CD14-positive monocyte (primary cell): ENCODE results near the gene LRIG1. TPM values are rescaled to one million over a fixed set of nuclear protein-coding genes. Genes with fewer than 3 reads are reported as not detected.

Experiments
- DNase-seq, 3 donors: peaks; one replicate each; pipeline ENCODE4 v3.0.0-alpha.2; 2011 to 2022
- H2AFZ ChIP-seq: 2 replicates; pipeline ENCODE4 v1.6.0; 2012; ENCODE audit warnings: mild to moderate bottlenecking, low read depth, low read length, inconsistent platforms; ENCODE audit not compliant: insufficient read depth, poor library complexity, severe bottlenecking
- H3K27ac ChIP-seq, 2 donors: 1 replicate in 1 of 2; 2 replicates in 1 of 2; pipeline ENCODE4 v1.5.1; 2012 to 2013; ENCODE audit warnings: low read length in 2 of 2, control low read depth in 1 of 2, inconsistent platforms in 1 of 2, low read depth in 1 of 2, mild to moderate bottlenecking in 1 of 2
- H3K27me3 ChIP-seq, 2 donors: one replicate each; pipeline versions ENCODE4 v1.6.0 to v1.6.1; 2011 to 2013; ENCODE audit warnings: low read length in 2 of 2; ENCODE audit not compliant: control insufficient read depth in 2 of 2, insufficient read depth in 2 of 2
- H3K36me3 ChIP-seq, 2 donors: replicated peaks in 1 of 2; 1 replicate in 1 of 2; 2 replicates in 1 of 2; pipeline versions ENCODE4 v1.5.1 to v1.6.1; 2012 to 2013; ENCODE audit warnings: low read length in 2 of 2, control low read depth in 1 of 2, inconsistent platforms in 1 of 2, mild to moderate bottlenecking in 1 of 2; ENCODE audit not compliant: insufficient read depth in 2 of 2, control insufficient read depth in 1 of 2
- H3K4me1 ChIP-seq, 2 donors: 1 replicate in 1 of 2; 2 replicates in 1 of 2; pipeline versions ENCODE4 v1.5.1 to v1.6.1; 2012 to 2013; ENCODE audit warnings: low read length in 2 of 2, control low read depth in 1 of 2, inconsistent platforms in 1 of 2, mild to moderate bottlenecking in 1 of 2, moderate library complexity in 1 of 2; ENCODE audit not compliant: insufficient read depth in 2 of 2, control insufficient read depth in 1 of 2
- H3K4me2 ChIP-seq: replicated peaks from 2 replicates; pipeline ENCODE3; 2012; ENCODE audit warnings: low read length, moderate library complexity, mild to moderate bottlenecking; ENCODE audit not compliant: poor library complexity, severe bottlenecking; ENCODE audit errors: extremely low read depth
- H3K4me3 ChIP-seq, 3 experiments: fragments of 200-600 bp in 1 of 3; sonication (generic) in 1 of 3; replicated peaks in 1 of 3; 1 replicate in 2 of 3; 2 replicates in 1 of 3; pipeline ENCODE4 v1.5.1; 2011 to 2013; ENCODE audit warnings: low read length in 3 of 3, mild to moderate bottlenecking in 3 of 3, control low read depth in 2 of 3, low read depth in 2 of 3, inconsistent platforms in 1 of 3, moderate library complexity in 1 of 3
- H3K79me2 ChIP-seq: 2 replicates; pipeline ENCODE4 v1.6.0; 2012; ENCODE audit warnings: mild to moderate bottlenecking, control low read depth, inconsistent platforms, low read length, moderate library complexity; ENCODE audit not compliant: insufficient read depth
- H3K9ac ChIP-seq: 2 replicates; pipeline ENCODE4 v1.6.0; 2017; ENCODE audit warnings: low read length, mild to moderate bottlenecking; ENCODE audit not compliant: insufficient read depth, poor library complexity, severe bottlenecking
- H3K9me3 ChIP-seq, 2 donors: replicated peaks in 1 of 2; 1 replicate in 1 of 2; 2 replicates in 1 of 2; pipeline versions ENCODE4 v1.5.1 to v1.6.1; 2012 to 2013; ENCODE audit warnings: low read length in 2 of 2, control low read depth in 1 of 2; ENCODE audit not compliant: control insufficient read depth in 1 of 2, insufficient read depth in 1 of 2
- H4K20me1 ChIP-seq: 2 replicates; pipeline ENCODE4 v1.6.0; 2012; ENCODE audit warnings: mild to moderate bottlenecking, low read length, control low read depth, moderate library complexity; ENCODE audit not compliant: insufficient read depth
- H3K27ac Mint-ChIP-seq, 7 donors: one replicate each; pipeline ENCODE4 v1.8.0; 2020; ENCODE audit warnings: mild to moderate bottlenecking in 7 of 7, mixed read lengths in 7 of 7, moderate library complexity in 6 of 7, inconsistent platforms in 2 of 7
- H3K27me3 Mint-ChIP-seq, 3 donors: one replicate each; pipeline ENCODE4 v1.8.0; 2021 to 2022; ENCODE audit warnings: low read depth in 3 of 3, mild to moderate bottlenecking in 3 of 3, mixed read lengths in 3 of 3, moderate library complexity in 3 of 3, inconsistent platforms in 1 of 3
- H3K36me3 Mint-ChIP-seq, 2 donors: one replicate each; pipeline ENCODE4 v1.8.0; 2020; ENCODE audit warnings: mixed read lengths in 2 of 2, inconsistent platforms in 1 of 2, mild to moderate bottlenecking in 1 of 2
- H3K4me1 Mint-ChIP-seq: one replicate; pipeline ENCODE4 v1.8.0; 2020; ENCODE audit warnings: mild to moderate bottlenecking, mixed read lengths
- H3K4me3 Mint-ChIP-seq, 2 donors: one replicate each; pipeline ENCODE4 v1.8.0; 2020; ENCODE audit warnings: mild to moderate bottlenecking in 2 of 2, mixed read lengths in 2 of 2, moderate library complexity in 1 of 2
- H3K9me3 Mint-ChIP-seq, 7 donors: one replicate each; pipeline ENCODE4 v1.8.0; 2020 to 2022; ENCODE audit warnings: mixed read lengths in 7 of 7, mild to moderate bottlenecking in 6 of 7, moderate library complexity in 6 of 7, inconsistent platforms in 2 of 7
- WGBS: methylation state at CpG from one replicate; pipeline ENCODE4 v1.1.5; 2013; ENCODE audit warnings: missing lambda C conversion rate; ENCODE audit not compliant: insufficient coverage; 5-methylcytosine and 5-hydroxymethylcytosine counted together
- intact Hi-C, 2 donors: fragments of 100-400 bp; cut with micrococcal nuclease; formaldehyde crosslinking; loops; one replicate each; pipeline versions ENCODE4 v1.15.0 to v1.15.1; 2023
- polyA plus RNA-seq, 3 donors: library from polyadenylated mRNA; depleted of rRNA in 1 of 3; unstranded in 2 of 3; stranded (reverse) in 1 of 3; fragments of 300-500 nt in 2 of 3; fragments of >200 nt in 1 of 3; fragmentation: Illumina TruSeq in 2 of 3; gene quantifications; 1 replicate in 2 of 3; 2 replicates in 1 of 3; pipeline ENCODE4 v1.2.3, GENCODE V29; 2012 to 2021
- TF ChIP-seq, protein P1 (sequence below): fragments of 200-600 bp; IDR thresholded peaks from one replicate; pipeline ENCODE4 v1.8.0; 2022; ENCODE audit warnings: antibody characterized with exemption, mild to moderate bottlenecking

The LRIG1 gene
- polyA plus RNA-seq, 3 donors, result 0.82 to 1.9 (median 1.0) TPM

GRCh38 chr3:66486202-66486601 is 14.6 kb downstream of the LRIG1 start:
- Histone ChIP-seq H3K27ac (no peak overlapping the region), H2AFZ (no peak overlapping the region), H3K9me3 (no peaks in the 10 kb centered on the region), H3K4me1 (peaks cover 4 to 7% of the 10 kb centered on the region in 2 donors), H3K4me2 (no peak overlapping the region), H3K4me3 (no peak overlapping the region), H3K36me3 (no peaks in the 10 kb centered on the region), H4K20me1 (no peaks in the 10 kb centered on the region), H3K27me3 (no peaks in the 10 kb centered on the region), H3K79me2 (no peaks in the 10 kb centered on the region), H3K9ac (no peak overlapping the region)
- TF ChIP-seq, protein P1, sequence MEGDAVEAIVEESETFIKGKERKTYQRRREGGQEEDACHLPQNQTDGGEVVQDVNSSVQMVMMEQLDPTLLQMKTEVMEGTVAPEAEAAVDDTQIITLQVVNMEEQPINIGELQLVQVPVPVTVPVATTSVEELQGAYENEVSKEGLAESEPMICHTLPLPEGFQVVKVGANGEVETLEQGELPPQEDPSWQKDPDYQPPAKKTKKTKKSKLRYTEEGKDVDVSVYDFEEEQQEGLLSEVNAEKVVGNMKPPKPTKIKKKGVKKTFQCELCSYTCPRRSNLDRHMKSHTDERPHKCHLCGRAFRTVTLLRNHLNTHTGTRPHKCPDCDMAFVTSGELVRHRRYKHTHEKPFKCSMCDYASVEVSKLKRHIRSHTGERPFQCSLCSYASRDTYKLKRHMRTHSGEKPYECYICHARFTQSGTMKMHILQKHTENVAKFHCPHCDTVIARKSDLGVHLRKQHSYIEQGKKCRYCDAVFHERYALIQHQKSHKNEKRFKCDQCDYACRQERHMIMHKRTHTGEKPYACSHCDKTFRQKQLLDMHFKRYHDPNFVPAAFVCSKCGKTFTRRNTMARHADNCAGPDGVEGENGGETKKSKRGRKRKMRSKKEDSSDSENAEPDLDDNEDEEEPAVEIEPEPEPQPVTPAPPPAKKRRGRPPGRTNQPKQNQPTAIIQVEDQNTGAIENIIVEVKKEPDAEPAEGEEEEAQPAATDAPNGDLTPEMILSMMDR, result no peak
- no peak for DNase-seq
- no peaks in the 10 kb centered on the region for H3K27me3 Mint-ChIP-seq
- intact Hi-C loops, result no loop called here
- WGBS, result 100% methylated on average over 3 of the region's 6 CpGs
- no peak overlapping the region for H3K27ac Mint-ChIP-seq
- H3K4me1 Mint-ChIP-seq, result peaks cover 29% of the 10 kb centered on the region
- no peaks in the 10 kb centered on the region for H3K36me3 Mint-ChIP-seq
- H3K4me3 Mint-ChIP-seq, result no peak overlapping the region
- no peaks in the 10 kb centered on the region for H3K9me3 Mint-ChIP-seq

- H3K27me3 ChIP-seq, result no peaks in the 10 kb centered on the region
- peaks cover 4 to 5% of the 10 kb centered on the region in 2 donors for H3K4me1 ChIP-seq
- H3K4me3 ChIP-seq, result no peak overlapping the region
- H3K9ac ChIP-seq, result no peak overlapping the region
- H3K79me2 ChIP-seq, result no peaks in the 10 kb centered on the region
- no peak overlapping the region for H2AFZ ChIP-seq
- H3K27ac ChIP-seq, result no peak overlapping the region
- TF ChIP-seq, protein P1, result no peak
- WGBS, result 92% methylated on average over 8 of the region's 12 CpGs
- DNase-seq, result no peak
- H3K4me3 Mint-ChIP-seq, result no peak overlapping the region
- no peaks in the 10 kb centered on the region for H3K36me3 Mint-ChIP-seq
- no peaks in the 10 kb centered on the region for H3K9me3 ChIP-seq
- H3K9me3 Mint-ChIP-seq, result no peaks in the 10 kb centered on the region
- H4K20me1 ChIP-seq, result no peaks in the 10 kb centered on the region
- H3K27ac Mint-ChIP-seq, result no peak overlapping the region
- intact Hi-C loops, result no loop called here
- no peaks in the 10 kb centered on the region for H3K36me3 ChIP-seq
- no peak overlapping the region for H3K4me2 ChIP-seq
- peaks cover 34% of the 10 kb centered on the region for H3K4me1 Mint-ChIP-seq
- H3K27me3 Mint-ChIP-seq, result peaks cover 0 to 3% (median 0%) of the 10 kb centered on the region in 3 donors
Measured at GRCh38 chr3:66485291-66485968, 15.4 kb downstream of the LRIG1 start.
